ENCODE data around the gene ZNF263.

DNA sequence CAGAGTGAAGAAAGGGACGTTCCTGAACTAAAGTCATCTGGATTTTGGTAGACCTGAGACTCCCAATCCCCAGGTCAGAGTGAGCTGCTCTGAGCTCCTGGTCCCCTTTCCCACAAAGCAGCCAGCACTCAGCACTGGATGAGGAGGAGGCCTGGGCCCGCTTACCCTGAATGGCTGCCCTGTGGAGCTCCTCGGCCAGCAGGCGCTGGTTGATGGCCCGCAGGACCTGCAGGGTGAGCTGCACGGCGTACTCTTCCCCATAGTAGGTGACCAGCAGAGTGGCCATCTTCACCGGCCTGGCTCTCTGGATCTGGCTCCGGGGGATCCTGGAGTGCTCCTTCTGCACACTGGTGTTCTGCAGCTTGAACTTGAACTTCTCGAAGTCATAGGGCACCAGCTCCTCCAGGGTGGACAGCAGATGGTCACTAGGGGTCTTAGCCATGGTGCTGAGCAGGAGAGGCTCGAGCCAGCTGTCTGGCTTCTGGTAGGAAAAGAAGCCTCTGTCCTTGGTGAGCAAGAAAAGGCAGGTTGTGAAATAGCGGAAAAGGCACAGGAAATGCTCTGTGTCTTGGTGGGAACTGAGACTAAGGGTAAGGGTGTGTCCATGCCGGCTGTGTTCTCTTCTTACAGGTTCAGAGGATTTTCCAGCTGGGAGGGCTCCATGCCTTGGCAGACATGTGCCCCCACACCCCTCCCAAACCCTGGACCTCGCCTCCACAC lies 27.0 kb upstream of the ZNF263 start, which contains the start of gene MEFV:
- TF ChIP-seq, protein P1, sequence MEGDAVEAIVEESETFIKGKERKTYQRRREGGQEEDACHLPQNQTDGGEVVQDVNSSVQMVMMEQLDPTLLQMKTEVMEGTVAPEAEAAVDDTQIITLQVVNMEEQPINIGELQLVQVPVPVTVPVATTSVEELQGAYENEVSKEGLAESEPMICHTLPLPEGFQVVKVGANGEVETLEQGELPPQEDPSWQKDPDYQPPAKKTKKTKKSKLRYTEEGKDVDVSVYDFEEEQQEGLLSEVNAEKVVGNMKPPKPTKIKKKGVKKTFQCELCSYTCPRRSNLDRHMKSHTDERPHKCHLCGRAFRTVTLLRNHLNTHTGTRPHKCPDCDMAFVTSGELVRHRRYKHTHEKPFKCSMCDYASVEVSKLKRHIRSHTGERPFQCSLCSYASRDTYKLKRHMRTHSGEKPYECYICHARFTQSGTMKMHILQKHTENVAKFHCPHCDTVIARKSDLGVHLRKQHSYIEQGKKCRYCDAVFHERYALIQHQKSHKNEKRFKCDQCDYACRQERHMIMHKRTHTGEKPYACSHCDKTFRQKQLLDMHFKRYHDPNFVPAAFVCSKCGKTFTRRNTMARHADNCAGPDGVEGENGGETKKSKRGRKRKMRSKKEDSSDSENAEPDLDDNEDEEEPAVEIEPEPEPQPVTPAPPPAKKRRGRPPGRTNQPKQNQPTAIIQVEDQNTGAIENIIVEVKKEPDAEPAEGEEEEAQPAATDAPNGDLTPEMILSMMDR (conservative IDR thresholded peaks at IDR 0.05; ENCODE audit: low read length): no peak
- TF ChIP-seq EZH2phosphoT487 (IDR thresholded peaks at IDR 0.05; ENCODE audit: borderline replicate concordance, low read depth, low read length): no peak

Data from OCI-LY7 (cell line).